HG03064 (cell line): ENCODE measurements around the gene TALDO1.

ENCODE experiments used
- ATAC-seq: cut with Tn5 transposase; IDR thresholded peaks from one replicate; pipeline ENCODE4 v1.9.1; 2021; ENCODE audit warnings: low read depth; ENCODE audit not compliant: unreplicated experiment

The TALDO1 gene

DNA sequence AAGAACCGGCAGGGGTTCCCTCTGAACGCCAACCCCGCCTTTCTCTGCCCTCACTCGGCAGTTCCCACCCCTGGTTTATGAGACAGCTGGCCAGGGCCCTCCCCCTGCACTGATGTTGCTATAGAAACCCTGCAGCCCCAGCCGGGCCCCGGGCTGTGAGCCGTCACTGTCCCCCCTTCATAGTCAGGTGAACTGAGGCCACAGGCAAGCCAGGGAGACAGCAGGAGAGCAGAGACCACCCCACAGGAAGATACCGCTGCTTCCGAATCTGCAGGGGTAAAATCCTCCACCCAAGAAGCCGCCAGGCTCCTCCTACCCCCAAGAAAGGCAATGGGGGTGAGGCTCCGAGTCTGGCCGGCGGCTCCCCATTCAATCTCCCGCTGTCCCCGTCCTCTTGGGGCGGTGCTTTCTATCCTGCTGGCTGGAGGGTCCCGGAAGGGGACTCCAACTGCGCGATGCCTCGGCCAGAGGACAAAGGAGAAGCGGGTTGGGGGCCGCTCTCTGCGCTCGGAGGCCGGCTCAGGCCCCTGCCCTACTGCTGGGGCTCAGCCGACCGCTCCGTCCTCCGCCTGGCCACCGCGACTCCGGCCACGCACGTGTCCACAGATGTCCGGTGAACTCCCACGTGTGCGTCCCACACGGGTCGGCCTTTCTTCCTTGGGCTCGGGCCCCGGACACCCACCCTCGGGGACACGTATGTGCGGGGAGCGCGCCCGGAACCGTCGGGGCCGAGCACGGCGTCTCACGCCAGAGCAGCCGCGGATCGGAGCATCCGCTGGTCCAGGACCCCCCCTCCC is 50.2 kb downstream of the TALDO1 start:
- peak; percentile 36 for ATAC-seq

DNA sequence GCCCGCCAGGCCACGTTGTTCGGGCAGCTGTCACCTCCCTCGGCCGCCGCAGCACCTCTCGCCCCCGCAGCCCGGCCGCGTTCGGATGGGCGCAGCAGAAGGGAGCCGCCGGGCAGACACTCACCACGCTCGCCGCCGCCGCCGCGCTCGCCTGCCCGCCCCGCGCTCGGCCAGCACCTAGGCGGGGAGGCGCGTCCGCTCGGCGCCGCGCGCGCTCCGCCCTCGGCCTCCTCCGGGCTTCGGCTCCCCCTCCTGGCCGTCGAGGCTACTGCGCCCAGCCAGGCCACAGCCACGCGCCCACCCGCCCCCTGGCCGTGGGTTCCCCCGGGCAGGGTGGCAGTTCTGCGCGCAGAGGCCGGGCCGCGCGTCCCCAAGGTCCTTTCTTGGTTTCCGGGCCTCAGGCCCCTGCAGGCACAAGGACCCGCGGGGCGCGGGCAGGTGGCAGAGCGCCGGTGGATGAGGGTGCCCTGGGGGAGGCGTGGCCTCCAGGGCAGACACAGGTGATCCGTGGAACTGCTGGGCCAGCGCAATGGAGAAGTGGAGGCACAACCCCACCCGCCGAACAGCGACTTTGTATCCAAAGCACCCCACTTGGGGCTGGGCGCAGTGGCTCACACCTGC is 50.9 kb downstream of the TALDO1 start, which contains the start of gene SLC25A22:
TSS of gene SLC25A22 (minus strand) at position 189 of the 621 bp plus-strand sequence. CDS start 3,275 bp downstream, outside the sequence.
- ATAC-seq = peak; percentile 47

DNA sequence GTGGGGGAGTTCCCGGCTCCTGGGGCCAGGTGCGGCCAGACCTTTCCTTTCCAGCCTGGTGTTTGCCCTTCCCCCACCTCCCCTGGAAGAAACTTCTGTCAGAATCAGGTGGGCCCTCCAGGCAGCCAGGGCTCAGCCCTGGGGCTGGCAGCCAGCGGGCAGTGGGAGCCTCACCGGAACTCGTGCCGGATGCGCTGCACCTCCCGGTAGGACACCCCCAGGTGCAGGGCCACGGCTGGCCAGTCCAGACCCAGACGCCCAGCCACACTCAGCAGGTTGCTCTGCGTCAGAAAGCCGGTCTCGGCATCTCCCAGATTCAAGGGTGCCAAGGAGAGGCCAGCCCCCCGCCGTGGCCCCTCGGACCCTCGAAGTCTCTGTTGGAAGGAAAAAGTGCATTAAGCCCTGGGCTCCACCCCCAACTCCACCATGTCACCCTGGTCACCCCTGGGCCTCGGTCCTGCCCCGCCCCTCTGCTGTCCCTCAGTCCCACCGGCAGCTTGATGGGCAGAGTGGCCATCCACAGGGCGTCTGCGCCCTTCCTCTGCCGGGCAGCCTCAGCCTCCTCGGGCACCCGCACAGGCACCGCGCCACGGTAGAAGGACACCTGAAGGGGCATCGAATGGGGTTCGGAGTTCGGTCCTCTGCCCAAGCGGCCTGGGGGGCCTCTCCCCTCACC is 52.5 kb downstream of the TALDO1 start:
- no peak for ATAC-seq

DNA sequence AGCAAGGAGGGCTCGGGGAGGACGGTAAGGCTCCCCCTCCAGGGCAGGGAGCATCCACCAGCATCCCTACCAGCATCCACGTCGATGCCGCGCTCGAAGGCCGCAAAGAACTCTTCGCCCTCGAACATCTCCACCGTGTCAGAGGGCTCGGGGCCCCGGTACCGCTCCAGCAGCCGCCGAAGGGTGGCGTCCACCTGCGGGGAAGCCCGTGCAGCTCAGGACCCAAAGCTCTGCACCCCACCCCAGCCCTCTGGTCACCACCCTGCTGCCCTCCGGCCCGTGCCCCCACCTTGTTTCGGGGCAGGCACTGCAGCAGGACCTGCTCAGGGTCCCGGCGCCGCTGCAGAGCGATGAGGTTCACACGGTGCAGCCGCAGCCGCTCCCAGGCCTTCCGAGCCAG is 53.2 kb downstream of the TALDO1 start:
- ATAC-seq = no peak

DNA sequence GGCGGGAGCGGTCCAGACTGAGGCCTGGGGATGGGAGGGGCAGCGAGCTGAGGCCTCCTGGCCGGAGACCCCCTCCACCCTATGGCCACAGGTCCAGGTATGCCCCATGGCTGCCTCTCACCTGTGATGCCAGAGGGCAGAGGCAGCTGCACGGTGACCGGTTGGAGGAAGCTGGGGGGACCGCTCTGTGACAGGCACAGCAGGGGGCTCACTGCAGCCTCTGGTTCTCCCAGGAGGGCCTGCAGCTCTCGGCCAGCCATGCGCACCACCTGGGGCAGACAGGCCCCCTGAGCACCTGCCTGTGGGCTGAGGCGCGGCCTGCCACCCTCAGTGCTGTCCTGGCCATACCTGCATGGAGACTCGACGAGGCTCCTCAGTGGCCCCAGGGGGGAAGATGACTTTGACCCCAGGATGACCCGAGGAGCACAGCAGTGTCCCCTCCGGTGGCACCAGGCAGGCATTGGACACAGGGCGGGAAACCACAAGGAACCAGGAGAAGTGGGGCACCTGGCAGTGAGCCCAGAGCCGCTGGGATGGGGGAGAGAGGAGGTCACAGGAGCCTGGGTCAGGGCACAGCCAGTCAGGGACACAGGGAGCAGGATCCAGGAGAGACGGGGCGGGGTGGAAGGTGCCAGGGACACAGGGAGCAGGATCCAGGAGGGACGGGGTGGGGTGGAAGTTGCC is 54.0 kb downstream of the TALDO1 start:
- ATAC-seq = no peak

DNA sequence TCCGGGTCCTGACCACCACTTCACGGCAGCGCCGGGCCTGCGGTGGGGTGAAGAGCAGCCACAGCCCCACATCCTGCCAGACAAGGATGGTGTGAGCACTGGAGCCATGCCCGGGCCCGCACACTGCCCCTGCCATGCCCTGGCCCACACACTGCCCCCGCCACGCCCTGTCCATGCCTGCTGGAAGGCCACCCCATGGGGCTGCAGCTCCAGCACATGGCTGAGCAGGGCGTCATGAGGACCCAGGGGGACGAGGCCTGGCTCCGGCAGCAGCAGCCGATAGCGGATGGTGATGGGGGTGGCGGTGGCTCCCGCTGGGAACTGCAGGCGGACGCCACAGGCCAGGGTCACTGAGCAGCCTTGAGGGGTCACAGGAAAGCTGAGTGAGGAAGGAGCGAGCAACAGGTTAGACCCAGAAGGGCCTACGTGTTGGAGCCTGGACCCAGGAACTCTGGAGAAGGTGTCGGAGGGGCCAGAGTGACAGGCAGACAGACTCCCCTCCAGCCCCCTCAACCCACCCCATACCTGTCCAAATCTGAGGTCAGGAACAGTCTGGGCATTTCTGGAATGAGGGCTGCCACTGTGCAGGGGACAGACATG is 54.9 kb downstream of the TALDO1 start:
- ATAC-seq = no peak

DNA sequence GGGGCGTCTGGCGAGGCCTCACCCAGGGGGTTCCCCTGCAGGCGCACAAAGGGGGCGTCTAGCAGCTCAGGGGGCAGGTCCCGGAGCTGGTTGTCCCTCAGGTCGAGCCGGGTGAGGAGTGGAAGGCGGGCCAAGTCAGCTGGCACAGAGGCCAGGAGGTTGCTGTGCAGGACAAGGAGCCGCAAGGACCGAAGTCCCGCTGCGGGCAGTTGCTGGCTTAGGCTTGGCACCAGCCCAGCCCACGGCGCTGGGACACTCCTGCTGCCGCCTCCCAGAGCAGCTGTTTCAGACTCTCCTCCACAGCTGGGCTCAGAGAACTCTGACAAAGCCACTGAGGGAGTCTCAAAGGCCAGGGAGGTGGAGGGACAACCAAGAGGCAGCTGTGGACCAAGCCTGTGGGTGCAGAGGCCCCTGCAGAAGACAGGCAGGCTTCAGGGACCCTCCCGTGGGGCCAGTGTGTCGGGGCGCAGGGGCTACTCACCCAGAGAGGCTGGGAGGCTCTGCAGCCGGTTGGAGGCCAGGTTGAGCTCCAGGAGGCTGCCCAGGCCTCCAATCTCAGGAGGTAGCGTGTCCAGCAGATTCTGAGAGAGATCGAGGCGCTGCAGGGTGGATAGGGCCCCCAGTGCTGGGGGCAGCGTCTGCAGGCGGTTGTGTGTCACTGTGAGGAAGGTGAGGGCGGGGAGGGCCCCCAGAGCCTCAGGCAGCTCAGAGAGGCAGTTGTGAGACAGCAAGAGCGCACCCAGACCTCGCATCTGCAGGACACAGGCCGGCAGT is 55.6 kb downstream of the TALDO1 start:
- ATAC-seq = no peak

DNA sequence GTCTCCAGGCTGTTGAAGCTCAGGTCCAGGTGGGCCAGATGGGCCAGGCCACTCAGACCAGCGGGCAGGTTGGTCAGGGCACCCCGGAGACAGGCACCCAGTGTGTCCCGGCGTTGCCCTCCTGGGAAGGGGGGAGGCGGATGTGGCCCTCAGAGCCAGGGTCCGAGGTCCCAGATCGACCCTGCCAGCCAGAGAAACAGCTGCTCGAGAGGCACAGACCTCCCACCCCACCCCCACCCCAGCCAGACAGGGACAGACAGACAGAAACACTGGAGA is 56.1 kb downstream of the TALDO1 start:
- ATAC-seq = no peak

DNA sequence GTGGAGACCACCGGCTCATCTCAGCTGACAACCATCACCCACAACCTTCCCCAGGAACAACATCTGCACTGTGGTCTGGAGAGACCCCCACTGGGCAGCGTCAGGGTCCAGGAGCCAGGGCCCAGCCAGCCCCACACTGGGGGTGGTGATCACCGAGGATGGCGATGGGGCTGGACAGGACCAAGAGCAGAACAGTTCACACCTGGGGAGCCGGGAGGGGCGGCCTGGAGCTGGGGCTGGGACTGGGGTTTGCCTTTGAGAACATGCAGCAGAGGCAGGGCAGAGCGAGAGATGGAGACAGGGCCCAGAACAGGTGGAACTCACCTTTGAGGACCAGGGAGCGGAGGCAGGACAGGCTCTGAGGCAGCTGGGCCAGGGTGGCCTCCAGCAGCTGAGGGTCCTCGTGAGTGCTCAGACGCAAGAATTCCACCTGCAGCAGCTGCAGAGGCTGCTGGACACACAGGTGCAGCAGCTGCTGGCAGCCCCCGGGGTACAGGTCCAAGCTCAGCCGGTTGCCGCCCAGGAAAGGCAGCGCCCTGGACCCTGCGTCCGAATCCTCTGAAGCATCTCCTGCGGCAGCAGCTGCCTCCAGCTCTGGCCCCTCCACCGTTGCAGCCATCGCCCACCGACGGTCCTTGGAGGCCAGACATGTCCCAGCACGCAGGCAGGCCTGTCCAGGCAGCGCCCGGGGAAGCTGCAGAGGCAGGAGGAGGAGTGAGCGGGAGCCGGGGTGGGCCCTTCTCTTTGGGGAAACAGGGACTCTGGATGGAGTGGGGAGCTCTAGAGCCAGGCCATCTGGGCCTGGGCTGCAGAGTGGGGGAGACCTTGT is 56.7 kb downstream of the TALDO1 start:
- no peak for ATAC-seq

DNA sequence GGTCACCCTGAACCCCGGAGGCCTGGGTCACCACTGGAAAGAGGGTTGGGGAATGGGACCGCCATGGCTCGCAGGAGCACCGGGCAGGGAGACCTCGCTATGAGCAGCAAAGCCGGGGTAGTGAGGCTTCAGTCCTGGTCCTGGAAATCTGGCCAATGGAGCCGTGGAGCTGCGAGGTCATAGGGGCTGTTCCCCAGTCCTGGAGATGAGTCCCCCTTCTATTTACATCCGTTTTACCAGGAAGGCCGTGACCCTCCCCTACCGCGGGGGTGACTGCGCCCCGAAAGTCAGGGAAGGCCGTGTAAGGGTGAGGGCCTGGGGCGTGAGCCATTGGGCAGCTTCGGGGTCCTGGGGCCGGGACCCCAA is 57.3 kb downstream of the TALDO1 start:
- no peak for ATAC-seq

DNA sequence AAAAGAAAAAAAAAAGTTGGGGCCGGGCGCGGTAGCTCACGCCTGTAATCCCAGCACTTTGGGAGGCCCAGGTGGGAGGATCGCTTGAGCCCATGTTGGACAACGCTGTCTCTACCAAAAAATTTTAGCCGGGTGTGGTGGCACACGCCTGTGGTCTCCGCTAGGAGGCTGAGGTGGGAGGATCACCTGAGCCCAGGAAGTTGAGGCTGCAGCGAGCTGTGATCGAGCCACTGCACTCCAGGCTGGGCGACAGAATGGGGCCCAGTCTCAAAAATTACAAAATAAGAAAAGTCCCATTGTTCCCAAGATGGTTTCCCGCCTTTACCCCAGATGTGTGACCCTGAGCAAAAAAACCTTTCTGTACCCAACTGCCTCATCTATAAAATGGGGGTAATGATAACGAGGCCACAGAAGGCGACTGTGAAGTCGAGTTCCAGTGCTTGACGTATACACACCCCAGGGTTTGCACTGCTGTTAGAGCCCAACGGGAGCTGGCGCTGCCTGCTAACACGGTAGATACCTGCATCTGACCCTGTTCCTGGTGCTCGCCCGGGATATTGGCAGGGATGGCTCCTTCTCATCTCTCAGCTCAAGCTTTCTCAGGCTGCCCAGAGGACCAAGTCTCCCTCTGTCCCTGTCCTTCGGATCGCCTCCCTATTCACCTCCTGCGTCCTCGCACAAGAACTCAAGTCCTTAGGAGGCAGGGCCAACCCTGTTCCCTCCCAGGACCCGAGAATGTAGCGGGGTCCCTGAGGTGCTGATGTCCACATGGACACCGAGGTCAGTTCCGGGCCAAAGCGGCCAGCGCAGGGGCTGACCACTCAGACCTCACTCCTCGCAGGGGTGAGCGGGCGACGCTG is 61.4 kb downstream of the TALDO1 start:
- ATAC-seq = no peak

DNA sequence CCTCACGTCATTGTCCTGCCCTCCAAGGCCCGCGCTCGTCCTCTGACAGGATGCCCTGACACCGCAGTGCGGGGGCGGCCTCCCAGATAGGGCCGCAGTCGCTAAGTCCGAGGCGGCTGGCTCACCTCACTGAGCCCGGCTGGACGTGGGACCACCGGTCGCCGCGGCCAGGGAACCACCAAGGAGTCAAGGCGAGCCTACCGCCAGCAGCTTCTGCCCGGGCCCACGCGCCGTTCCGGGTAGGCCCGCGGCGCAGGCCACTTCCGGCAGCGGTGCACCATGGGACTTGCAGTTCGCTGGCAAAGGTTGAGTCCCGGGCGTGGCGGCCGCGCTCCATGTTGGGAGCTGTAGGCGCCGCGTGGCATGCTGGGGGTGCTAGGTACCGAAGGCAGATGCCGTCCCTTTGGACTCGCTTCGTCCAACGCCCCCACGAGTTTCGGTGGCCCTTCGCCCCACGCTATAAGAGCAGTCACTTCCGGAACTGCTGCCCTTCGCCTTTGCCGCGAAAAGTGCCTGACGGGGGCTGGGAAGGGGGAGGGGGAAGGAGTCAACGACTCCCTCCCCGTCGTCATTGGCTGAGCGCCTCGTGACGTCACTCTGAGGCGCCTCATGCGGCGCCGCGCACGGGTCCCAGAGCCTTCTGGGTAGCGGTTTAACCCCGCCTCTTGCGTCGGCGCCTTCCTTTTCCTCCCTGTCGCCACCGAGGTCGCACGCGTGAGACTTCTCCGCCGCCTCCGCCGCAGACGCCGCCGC is 62.2 kb downstream of the TALDO1 start, which contains the start of gene RPLP2:
TSS of gene RPLP2 (plus strand) at position 681 of the 753 bp plus-strand sequence. CDS start 268 bp downstream, outside the sequence.
- peak; percentile 64 for ATAC-seq

DNA sequence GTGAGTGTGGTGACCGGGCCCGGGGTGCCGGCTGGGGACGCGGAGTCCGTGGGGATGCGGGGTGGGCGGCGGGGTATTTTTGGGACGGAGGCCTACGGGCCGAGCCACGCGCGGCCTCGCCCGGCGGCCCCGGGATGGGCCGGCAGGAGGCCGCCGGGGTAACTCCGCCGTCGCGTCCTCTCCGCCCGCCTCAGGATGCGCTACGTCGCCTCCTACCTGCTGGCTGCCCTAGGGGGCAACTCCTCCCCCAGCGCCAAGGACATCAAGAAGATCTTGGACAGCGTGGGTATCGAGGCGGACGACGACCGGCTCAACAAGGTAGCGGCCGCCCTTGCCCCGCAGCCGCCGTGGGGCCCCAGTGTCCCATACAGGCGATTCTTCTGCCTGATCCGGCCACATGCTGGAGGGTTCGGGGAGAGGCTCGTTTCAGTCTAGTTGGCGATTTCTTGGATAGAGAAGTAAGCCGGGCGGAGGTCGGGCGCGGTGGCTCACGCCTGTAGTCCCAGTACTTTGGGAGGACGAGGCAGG is 62.8 kb downstream of the TALDO1 start:
- ATAC-seq = peak; percentile 14

DNA sequence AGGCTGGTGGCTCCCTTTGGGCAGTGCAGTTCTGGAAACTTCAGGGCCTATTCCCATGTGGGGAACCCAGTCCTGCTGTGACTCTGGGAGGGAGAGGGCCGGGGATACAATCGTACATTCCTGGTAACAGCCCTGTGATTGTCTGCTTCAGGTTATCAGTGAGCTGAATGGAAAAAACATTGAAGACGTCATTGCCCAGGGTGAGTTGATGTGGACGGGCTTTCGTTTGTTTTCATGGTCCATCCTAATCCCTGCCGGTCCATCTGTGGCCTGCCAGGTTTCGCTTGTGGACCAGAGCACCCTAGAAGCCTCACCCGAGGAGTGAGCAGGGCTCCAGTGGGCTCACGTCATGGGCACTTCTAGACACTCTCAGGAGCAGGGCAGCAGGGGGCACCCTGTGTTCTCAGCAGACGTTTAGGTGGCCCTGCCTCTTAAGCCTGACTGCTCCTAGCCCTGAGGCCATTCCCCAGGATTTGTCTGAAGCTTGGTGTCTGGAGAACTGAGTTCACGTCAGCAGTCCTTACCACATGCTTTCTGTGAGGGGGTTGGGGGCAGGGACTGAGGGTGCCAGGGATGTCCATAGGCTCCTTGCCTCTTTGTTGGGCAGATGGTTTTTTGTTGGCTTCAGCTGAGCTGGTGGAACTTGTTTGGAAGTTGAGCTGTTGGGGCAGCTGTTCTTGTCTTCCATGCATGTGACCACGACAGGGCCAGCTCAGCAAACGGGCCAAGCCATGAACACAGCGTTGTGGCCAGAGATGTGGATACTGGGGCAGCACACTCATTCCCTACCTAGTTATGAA is 64.4 kb downstream of the TALDO1 start:
- ATAC-seq = no peak

DNA sequence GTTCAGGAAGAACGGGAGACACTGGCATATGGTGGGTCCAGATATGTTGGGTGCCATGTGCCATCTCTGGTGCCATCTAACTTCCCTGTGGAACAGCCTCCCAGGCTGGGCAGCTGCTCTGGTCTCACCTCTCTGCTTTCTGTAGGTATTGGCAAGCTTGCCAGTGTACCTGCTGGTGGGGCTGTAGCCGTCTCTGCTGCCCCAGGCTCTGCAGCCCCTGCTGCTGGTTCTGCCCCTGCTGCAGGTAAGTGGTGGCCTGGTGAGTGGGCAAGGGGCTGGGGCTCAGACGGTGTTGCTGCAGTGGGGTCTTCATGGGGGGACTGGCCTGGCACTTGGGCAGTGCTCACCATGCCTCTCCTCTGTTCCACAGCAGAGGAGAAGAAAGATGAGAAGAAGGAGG is 65.1 kb downstream of the TALDO1 start:
- no peak for ATAC-seq

DNA sequence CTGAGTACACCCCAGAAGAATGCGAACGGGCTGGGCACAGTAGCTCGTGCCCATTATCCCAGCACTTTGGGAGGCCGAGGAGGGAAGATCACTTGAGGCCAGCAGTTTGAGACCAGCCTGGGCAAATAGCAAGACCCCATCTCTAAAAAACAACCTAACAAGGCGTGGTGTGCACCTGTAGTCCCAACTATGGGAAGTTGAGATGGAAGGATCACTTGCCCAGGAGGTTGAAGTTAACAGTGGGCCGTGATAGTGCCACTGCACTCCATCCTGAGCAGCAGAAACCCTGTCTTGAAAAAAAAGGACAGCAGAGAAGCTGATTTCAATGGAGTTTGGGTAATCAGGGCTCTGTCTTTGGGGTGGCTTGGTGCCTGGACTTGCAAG is 65.8 kb downstream of the TALDO1 start:
- ATAC-seq = no peak
